NCI-H1417 (cell line): Measurements from ENCODE around the gene ST7.
"Not testable (repeated sequence)": the region's sequence is repeated elsewhere in the genome, so short reads cannot be mapped to it uniquely, and the experiment has no call there.

ENCODE experiments used
- DNase-seq, 3 experiments: peaks; one replicate each; lab custom pipeline; 2025; lab: John Stamatoyannopoulos, UW

ST7 gene

DNA sequence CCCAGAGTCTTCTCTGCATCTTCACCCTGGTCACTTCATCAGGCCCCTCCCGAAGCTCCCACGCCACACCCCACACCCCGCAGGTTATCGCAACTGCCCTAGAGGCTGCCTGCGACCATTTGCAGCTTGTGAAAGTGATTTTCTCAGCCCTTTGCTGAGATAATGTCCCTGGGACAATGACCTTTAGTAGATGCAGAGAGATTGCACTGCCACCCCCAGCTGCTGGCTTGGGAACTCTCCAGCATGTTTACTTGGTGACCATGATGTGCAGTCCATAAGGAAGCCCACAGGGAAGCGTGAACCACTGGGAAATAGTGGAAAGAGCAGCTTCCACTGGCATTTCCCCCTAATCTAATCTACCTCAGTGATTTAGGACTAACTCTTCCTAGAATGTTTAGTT lies 272.2 kb downstream of the ST7 start:
- no peak for DNase-seq

DNA sequence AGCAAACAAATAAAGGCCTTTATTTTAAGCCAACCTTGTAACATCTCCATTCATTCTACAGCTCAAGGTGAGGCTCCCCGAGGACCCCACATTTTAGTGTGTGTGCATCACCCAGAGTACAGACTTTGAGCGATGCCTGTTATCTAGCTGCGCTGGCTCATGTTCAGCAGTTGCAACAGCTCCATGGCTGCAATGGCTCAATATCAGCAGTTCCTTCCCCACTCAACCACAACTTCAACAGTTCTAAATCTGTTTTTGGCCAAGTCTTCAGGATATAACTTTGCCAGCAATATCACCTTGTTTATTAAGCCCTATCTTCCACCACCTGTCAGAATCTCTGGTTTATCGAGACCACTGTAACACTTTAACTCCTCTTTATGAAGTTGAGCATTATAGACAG lies 273.8 kb downstream of the ST7 start:
- DNase-seq, result no peak

DNA sequence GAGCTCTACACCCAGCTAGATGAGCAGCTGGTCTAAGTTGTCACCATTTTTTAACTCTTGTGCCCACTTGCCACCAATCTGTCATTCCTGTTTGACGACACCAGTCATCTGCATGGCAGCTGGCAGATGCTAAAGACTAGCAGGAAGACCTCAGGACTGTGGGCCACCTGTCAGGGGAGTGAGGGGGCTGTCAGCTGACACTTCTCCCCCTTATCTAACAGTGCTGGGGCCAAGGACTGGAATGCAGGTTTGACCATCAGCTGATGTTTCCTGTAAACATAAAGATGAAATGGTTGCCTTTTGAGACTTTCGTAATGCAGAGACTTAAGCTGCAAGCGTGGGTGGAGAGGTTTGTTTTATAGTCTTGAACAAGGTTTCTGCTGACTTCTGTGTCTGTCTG lies 276.0 kb downstream of the ST7 start:
- no peak for DNase-seq

DNA sequence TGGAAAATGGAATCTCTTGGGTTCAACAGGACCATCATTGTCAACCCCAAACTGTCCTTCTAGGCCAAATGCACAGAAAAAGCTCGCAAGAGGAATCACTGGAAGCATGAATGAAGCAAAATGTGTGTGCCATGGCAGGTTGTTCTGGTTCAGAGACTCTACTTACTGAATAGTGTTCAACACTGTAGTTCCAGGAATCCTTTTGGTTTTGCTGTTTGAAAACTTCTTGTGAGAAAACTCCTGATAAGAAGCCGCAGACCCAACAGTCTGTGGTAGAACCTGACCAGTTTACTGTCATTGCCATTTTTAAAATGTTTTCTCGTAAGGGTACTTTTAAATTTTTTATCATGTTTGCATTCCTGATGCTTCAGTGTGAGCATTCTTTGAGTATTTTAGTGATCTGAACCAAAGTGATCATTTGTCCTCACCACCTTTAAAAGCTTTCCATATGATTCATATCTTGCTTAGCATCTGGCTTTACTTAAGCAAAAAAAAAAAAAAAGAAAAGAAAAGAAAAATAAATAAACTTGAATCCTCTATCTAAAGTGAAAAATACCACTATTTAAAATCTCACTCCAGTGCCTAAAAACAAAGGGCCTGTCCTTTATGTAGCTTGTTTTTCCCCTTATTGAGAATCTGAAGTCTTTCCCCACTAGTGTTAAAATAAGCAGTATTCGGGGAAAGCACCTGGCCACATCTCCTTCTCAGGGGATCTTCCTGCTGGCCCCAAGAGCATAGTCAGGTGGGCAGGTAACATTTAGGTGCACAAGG lies 277.2 kb downstream of the ST7 start:
- peak in 1 of 3 experiments; percentile 9 for DNase-seq

DNA sequence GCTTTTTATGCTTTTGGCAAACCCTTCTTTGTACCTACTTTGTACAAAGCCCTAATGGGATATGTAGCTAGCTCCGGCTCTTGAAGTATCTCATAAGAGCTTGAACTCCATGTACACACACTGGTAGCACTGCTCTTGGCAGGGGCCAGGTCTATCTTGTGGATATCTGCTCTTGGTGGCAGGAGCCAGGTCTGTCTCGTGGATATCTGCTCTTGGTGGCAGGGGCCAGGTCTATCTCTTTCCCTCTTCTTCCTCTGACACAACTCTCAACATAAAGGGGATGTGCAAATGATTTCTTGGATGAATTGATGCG lies 277.7 kb downstream of the ST7 start:
- DNase-seq, result no peak

DNA sequence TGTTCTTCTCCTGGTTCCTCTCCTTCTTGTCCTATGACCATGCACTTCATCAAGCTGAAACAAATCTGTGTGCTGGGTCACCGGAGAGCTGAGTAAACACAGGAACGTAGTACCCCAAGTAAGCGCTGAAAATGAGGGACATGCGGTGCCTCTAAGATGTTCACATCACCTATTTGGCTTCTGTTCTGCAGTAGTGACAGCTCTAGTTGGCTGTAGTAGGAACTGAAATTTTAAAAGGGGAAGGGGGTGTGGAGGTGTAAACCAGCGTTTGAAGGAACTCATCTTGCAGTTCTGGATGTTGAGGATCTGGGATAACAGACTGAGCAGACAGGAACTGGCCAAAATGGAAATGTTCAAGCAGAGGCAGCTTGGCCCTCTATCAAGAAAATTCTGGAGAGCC lies 284.3 kb downstream of the ST7 start:
- no peak for DNase-seq

DNA sequence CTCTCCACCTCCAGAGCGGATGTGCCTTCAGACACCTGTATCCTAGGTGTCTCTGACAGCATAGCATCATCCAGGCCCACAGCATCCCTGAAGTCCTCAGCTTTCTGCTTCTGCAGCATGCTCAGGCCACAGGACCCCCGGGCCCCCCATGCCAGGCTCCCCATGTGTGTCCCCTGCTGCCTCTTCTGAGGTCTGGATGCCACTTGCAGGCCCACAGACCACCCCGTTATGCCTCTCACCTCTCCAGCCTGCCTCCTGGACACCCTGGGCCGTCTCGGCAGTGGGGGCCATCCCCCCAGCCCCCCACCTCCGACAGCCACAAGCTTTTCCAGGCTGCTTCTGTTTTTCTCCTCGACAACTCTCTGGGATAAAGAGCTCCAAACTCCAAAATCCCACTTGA lies 285.2 kb downstream of the ST7 start:
- DNase-seq, result no peak

DNA sequence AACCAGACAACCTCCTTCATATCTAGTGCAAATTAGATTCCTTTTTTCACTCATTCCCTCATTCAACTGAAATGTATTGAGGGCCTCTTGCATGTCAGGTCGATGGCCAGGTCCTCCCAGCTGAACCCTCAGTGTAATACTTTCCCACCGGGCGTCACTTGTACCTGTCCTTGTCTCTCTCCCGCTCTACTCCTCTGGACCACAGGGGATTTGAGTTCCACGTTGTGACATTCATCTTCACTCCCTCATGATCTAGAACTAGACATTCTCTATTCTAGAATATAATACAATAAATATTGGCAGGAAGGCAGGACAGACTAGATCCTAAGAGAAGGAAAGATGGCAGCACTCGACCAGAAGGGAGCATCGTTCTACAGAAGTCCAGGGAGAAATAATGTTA lies 285.6 kb downstream of the ST7 start:
- no peak for DNase-seq

DNA sequence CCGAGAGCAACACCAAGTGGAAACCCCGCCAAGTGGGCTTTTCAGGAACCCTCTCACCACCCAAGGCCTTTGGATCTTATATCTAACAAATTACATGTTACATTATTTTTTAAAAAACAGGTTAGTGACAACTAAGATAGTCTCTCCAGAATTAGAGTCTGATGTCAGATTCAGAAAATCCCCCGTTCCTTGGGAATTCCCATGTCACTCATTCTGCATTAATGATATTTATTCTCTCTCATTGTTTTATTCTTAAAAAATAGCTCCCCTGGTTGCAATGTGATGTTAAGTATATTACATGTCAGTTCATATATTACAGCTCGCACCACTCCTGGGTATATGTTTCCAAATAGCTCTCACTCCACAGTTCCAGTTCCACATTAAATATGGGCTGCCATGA lies 287.8 kb downstream of the ST7 start:
- DNase-seq, result no peak

DNA sequence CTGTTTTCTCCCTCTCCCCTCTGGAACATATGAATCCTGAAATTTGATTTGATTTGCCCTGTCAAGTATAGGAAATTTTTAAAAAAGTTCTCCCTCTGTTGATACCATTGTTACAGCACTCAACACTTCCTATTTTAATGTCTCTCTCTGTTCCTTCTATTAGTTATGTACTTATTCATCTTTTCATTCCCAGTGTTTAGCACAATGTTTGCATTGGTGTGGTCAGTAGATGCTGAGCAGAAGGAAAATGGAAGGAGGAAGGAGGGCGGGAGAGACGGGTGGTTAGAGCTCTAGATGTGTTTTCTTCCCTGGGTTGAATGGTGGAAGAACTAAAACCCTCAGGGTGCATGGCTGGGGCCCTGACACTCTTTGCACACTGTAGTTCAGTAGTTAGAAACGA lies 290.1 kb downstream of the ST7 start:
- DNase-seq, result no peak

DNA sequence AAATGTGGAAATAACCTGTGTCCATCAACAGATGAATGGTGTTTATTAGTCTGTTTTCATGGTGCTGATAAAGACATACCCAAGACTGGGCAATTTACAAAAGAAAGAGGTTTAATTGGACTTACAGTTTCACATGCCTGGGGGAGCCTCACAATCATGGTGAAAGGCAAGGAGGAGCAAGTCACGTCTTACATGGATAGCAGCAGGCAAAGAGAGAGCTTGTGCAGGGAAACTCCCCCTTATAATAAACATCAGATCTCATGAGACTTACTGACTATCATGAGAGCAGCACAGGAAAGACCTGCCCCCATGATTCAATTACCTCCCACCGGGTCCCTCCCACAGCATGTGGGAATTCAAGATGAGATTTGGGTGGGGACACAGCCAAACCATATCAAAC lies 292.4 kb downstream of the ST7 start:
- DNase-seq, result not testable (repeated sequence)

DNA sequence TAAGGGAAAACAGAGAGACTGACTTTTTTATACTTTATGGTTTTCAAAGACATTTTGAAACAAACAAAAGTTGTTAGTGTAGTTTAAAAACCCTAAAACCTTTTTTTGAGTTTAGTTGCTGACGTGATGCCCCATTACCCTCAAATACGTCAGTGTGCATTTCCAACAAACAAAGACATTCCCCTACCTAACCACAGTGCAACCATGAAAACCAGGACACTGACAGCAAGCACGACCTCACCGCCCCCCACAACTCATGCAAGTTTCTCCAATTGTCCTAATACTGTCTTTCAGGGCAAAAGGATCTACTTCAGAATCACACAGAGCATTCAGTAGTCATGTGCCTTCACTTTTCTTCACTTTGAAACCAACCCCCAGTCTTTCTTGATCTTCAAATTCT lies 294.5 kb downstream of the ST7 start:
- DNase-seq, result no peak

DNA sequence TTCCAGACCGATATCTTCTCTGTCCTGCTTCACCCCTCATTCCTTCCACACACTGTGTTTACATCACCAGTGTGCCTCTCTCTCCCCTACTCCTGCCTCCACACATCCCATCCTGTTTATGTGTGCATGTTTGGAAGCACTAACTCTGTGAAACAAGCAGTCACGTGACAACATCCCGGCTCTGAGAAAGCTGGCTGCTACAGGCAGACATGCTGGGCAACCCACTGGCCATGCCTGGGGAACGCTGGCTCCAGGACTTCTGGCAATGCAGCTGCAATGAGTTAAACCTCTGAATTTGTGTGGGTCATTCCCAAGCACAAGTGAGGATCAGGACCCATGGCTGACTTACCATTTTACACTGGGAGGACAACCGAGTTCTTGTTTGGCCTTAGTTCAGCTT lies 295.5 kb downstream of the ST7 start:
- DNase-seq, result no peak

DNA sequence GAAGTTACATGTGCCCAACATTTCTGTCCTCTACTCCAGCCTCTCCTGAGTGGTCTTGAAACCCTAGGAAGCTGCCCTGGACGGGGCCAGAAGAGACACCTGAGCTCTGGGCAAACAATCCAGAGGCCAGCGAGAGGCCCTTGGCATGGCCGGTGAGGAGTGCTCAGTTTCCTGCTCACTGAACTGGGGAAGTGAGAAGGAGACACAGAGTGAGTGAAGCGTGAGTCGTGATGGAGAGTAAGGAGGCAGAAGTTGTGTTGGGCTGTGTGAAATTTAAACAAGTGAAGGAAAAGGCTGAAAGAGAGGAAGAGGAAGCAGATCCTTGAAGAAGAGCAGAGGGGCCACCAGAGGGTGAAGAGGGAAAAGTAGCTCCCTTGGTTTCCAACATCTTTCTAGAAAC lies 296.4 kb downstream of the ST7 start:
- no peak for DNase-seq

DNA sequence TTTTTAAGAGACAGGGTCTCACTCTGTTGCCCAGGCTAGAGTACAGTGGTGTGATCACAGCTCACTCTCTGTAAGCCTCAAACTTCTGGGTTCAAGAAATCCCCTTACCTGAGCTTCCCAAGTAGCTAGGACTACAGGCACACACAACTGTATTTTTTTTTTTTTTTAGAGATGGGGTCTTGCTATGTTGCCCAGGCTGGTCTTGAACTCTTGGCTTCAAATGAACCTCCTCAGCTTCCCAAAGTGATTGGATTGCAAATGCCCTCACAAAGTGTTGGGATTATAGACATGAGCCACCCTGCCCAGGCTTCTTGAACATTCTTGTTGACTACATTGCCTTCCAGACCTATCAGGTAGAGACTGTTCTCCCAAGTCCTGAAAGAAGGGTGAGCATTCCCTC lies 296.9 kb downstream of the ST7 start:
- no peak for DNase-seq

DNA sequence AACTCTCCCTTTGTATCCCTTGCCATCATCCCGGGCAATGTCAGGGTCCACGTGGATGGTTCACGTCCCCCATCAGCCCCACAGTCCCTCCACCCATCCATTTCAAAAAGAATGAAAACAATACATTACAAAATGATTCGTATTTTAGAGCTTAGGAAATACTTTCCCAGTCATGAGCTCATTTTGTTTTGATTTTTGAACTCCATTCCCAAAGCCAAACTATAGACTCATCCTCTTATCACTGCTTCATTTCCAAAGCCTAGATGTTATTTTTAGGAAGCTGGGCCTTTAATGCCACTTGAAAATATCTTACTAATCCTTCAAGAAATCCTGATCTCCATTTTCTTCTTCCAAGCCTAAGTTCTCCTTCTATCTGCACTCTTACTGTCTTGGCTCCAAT lies 297.5 kb downstream of the ST7 start:
- DNase-seq, result no peak

DNA sequence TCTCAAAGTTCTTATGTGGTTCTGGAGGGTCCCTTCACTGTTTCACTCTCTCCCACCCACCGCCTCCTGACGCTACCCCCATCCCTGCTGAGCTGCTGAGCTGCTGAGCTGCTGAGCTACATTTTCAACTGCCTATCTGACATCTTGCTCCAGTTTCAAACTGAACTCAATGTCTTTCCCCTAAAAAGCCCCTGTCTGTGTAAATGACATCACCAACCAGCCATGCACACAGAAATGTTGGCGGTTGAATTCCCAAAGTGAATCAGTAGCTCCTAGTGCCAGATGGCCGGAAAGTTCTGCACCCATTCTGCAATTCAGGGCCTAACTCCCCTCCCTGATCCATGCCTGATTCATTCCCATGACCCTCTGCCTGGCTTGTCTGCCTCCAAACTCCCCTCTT lies 298.4 kb downstream of the ST7 start:
- no peak for DNase-seq

DNA sequence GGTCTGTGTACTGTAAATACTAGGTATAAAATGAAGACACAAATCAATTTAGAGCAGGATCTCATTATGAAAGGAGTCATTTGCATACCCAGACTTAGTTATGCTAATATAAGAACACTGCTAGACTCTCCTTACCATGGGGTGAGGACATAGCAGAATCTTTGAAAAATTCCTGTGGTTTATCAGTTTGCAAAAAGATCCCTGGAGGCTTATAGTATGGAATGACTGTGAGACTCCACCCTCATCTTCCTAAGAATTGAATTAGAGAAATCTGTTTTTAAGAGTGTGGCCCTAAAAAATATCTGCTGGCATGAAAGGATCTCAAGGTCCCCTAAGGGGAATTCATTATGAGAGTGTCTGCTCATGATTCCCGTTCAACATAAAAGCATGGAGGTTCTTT lies 306.3 kb downstream of the ST7 start:
- no peak for DNase-seq

DNA sequence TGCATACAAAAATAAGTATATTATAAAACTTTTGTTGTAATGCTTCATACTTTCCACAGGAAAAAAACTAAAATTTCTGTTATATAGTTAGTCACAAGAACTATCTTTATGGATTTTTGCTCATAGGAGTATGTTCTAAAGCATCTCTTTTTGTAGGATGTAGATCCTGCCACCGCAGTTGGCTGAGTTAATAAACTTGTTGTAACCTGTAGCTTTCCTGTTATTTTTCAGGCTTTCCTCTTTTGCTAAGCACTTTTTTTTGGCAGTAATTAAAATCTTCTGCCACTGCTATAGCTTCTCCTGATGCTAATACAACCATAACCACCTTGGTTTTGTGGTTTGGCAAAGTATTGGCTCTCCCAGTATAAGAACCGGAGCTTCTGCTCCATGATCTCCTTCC lies 309.2 kb downstream of the ST7 start:
- DNase-seq, result no peak

DNA sequence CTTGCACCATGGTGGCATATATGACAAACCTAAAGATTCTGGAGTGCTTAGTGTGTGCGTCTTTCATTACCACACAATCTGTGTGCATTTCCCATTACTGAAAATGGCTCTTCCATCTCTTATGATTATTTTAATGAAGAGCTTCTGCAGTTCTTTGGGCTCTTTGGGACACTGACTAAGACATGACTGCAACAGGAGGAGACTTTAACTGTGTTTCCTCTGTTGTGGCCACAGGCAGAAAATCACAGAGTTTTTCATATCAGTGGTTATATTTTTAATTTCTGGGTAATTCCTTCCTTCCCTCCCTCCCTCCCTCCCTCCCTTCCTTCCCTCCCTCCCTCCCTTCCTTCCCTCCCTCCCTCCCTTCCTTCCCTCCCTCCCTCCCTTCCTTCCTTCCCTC lies 311.4 kb downstream of the ST7 start:
- no peak for DNase-seq

DNA sequence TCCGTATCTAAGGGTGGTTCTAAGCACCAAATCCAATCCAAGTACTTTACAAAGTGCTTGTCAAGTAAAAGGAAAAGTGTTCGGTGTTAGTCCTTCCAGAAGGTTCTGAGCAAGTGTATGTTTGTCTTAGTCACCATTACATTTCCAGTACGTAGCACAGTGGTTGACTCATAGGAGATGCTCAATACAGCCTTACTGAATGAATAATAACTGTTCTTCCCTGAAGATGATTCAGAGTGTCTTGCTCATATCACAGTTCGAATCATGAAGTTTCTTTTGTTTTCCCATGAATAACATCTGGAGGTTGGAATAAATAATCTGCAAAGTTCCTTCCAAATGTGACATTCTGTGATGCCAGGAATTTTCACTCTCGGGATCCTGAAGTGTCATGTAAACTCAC lies 316.1 kb downstream of the ST7 start:
- no peak for DNase-seq

DNA sequence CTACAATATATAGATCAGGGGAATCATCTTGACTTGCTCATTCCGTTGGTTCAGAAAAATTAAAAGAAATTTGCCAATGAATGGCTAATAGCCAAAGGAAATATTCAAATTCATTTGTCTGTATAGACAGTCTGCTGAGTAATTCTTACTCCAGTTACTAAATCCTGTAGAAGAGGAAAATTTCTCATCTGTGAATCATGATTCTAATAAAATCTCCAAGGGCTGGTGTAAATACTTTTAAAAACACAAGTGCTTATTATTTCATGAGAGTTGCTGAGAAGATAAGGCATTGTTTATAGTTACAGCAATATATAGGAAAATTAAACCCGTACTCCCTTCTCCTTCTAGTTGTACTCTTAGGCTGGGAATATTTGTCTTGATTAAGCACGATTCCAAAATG lies 316.6 kb downstream of the ST7 start:
- no peak for DNase-seq

DNA sequence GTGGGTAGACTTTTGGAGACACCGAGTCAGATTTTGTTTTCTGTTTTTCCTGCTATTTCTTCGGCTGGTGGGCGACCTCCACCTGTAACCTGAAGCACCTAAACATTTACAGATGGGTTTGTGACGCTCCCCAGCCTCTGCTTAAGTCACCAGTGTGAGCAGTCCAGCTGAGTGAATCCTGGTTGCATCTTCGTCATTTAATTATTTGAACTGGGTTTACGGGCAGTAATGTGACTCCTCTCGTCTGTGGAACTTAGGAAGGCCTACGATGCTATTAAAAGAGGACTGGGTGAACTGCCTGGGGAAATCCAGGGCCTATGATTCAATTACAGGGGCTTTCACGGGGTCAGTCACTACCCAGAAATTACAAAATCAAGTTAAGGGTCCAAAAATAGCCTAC lies 317.1 kb downstream of the ST7 start:
- no peak for DNase-seq

DNA sequence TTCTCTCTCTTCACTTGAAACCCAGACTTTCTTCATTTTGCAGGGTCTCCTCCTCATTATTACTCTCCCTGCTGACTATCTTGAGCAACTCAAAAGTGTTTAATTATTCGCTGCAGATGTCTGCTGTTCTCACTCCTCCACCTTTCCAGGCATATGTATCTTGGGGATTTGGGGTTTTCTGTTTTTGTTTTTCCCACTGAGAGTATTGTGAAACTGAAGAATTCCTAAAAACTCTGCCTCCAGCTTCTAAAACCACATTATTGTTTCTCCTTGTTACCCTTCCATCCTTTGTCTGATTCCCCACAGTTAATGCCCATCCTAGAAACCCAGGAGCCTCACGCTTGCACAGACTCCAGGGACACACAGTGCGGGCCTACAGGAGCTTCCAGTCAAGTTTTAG lies 318.3 kb downstream of the ST7 start:
- no peak for DNase-seq
